Endothelial cell of umbilical vein (primary cell): ENCODE data around the gene NAV2.

Source experiments
- EZH2 ChIP-seq: IDR thresholded peaks from 2 replicates; pipeline ENCODE4 v1.6.1; 2012; ENCODE audit warnings: borderline replicate concordance, low read depth, mild to moderate bottlenecking, moderate library complexity, low read length, inconsistent platforms; ENCODE audit not compliant: severe bottlenecking
- FOS ChIP-seq: IDR thresholded peaks from 2 replicates; pipeline ENCODE4 v1.6.1; 2011; ENCODE audit warnings: mild to moderate bottlenecking, low read length, moderate library complexity, borderline replicate concordance; ENCODE audit not compliant: insufficient read depth
- GATA2 ChIP-seq: IDR thresholded peaks from 2 replicates; pipeline ENCODE4 v1.7.0; 2011; ENCODE audit warnings: low read depth, mild to moderate bottlenecking, moderate library complexity, mixed read lengths, low read length; ENCODE audit not compliant: insufficient read length, insufficient read depth
- JUN ChIP-seq: IDR thresholded peaks from 2 replicates; pipeline ENCODE4 v1.6.1; 2011; ENCODE audit warnings: borderline replicate concordance, low read depth; ENCODE audit not compliant: insufficient read length, insufficient read depth
- MYC ChIP-seq: IDR thresholded peaks from one replicate; pipeline ENCODE4 v1.6.1; 2011; ENCODE audit warnings: mild to moderate bottlenecking, low read depth, low read length
- POLR2A ChIP-seq: IDR thresholded peaks from 2 replicates; pipeline ENCODE4 v1.6.1; 2012; ENCODE audit warnings: low read depth, mild to moderate bottlenecking, control low read depth, low read length
- POLR2AphosphoS5 ChIP-seq: IDR thresholded peaks from 2 replicates; pipeline ENCODE4 v1.6.1; 2012; ENCODE audit warnings: low read depth, mild to moderate bottlenecking, control low read depth, low read length, moderate library complexity; ENCODE audit not compliant: insufficient read depth
- TF ChIP-seq, protein P1 (sequence below): IDR thresholded peaks from 2 replicates; pipeline ENCODE4 v1.6.1; 2011; ENCODE audit not compliant: insufficient read depth, insufficient read length
- TF ChIP-seq, protein P2 (sequence below), 2 donors: IDR thresholded peaks; 1 replicate in 1 of 2; 2 replicates in 1 of 2; pipeline ENCODE4 v1.5.1; 2011; ENCODE audit warnings: low read length in 2 of 2, mild to moderate bottlenecking in 2 of 2, moderate library complexity in 2 of 2, control low read depth in 1 of 2, inconsistent platforms in 1 of 2, low read depth in 1 of 2; ENCODE audit not compliant: insufficient read depth in 1 of 2; ENCODE audit errors: extremely low read depth in 1 of 2

DNA sequence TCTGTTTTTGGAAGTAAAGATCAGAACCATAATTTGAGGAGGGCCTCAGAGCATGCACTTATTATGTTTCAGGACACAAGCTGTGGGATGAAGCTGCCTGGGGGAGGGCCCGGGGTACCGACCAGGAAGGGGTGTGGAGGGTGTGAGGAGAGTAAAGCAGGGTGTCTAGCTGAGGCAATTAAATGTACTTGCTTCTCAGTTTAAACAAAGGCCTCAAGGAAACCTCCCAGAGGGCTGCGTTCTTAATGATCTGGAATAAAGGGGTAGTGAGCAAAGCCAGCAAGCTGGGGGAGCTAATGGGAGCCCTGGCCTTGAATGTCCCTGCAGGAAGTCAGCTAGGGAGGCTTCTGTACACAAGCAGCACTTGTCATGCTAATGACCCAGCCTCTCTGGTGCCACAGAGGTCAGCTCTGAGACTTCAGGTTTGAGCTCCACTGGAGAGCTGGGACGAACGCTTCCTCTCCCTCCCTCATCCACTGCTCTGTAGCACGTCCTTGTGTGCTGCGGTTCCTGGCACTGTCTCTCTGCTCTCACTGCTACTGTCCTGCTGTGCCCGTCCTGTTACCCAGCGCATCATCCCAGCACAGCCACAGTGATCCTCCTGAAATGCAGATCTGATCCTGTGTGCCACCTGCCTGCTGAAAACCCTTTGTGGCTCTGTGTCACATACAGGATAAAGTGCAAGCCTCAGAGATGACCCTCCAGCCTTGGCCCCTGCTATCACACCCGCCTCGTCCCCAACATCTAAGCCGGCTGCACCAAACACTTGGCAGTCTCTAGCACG is 287.9 kb downstream of the NAV2 start:
- TF ChIP-seq POLR2AphosphoS5 (no peak), POLR2A (no peak), EZH2 (no peak), MYC (no peak), JUN (no peak), FOS (no peak), GATA2 (no peak)
- TF ChIP-seq, protein P1, sequence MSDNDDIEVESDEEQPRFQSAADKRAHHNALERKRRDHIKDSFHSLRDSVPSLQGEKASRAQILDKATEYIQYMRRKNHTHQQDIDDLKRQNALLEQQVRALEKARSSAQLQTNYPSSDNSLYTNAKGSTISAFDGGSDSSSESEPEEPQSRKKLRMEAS = no peak
- TF ChIP-seq, protein P2, sequence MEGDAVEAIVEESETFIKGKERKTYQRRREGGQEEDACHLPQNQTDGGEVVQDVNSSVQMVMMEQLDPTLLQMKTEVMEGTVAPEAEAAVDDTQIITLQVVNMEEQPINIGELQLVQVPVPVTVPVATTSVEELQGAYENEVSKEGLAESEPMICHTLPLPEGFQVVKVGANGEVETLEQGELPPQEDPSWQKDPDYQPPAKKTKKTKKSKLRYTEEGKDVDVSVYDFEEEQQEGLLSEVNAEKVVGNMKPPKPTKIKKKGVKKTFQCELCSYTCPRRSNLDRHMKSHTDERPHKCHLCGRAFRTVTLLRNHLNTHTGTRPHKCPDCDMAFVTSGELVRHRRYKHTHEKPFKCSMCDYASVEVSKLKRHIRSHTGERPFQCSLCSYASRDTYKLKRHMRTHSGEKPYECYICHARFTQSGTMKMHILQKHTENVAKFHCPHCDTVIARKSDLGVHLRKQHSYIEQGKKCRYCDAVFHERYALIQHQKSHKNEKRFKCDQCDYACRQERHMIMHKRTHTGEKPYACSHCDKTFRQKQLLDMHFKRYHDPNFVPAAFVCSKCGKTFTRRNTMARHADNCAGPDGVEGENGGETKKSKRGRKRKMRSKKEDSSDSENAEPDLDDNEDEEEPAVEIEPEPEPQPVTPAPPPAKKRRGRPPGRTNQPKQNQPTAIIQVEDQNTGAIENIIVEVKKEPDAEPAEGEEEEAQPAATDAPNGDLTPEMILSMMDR (IDR thresholded peaks at IDR 0.05; ENCODE audit: extremely low read depth in 1 of 2, insufficient read depth in 1 of 2, low read depth in 1 of 2, low read length in 2 of 2) = no peak
